Measurements from ENCODE around the gene EXOC4.

Gene EXOC4

GRCh38 chr7:133845005-133845404 is 592.1 kb downstream of the EXOC4 start:
- Histone ChIP-seq H3K4me3 (ENCODE audit: low read length) (no peak overlapping the region), H3K4me1 (ENCODE audit: control insufficient read depth, insufficient read depth, low read length) (no peaks in the 10 kb centered on the region), H3K36me3 (ENCODE audit: control insufficient read depth, insufficient read depth, low read length, severe bottlenecking) (no peaks in the 10 kb centered on the region), H3K9me3 (ENCODE audit: control insufficient read depth, low read length) (no peaks in the 10 kb centered on the region), H3K27me3 (replicated peaks; ENCODE audit: control insufficient read depth, insufficient read depth, low read length) (no peaks in the 10 kb centered on the region), H3K9ac (ENCODE audit: low read length) (no peak overlapping the region)
- DNase-seq (ENCODE audit: low read depth): no peak

- Histone ChIP-seq H3K4me3 (ENCODE audit: low read length) (no peak overlapping the region), H3K4me1 (ENCODE audit: control insufficient read depth, insufficient read depth, low read length) (no peaks in the 10 kb centered on the region), H3K36me3 (ENCODE audit: control insufficient read depth, insufficient read depth, low read length, severe bottlenecking) (no peaks in the 10 kb centered on the region), H3K27me3 (replicated peaks; ENCODE audit: control insufficient read depth, insufficient read depth, low read length) (no peaks in the 10 kb centered on the region), H3K9me3 (ENCODE audit: control insufficient read depth, low read length) (no peaks in the 10 kb centered on the region), H3K9ac (ENCODE audit: low read length) (no peak overlapping the region)
- DNase-seq (ENCODE audit: low read depth): no peak
Measured at GRCh38 chr7:133846203-133846945, 593.5 kb downstream of the EXOC4 start.

- H3K27me3 ChIP-seq (replicated peaks; ENCODE audit: control insufficient read depth, insufficient read depth, low read length): no peaks in the 10 kb centered on the region
- H3K4me1 ChIP-seq (ENCODE audit: control insufficient read depth, insufficient read depth, low read length): peaks cover 10% of the 10 kb centered on the region
- no peaks in the 10 kb centered on the region for H3K9me3 ChIP-seq (ENCODE audit: control insufficient read depth, low read length)
- H3K9ac ChIP-seq (ENCODE audit: low read length): no peak overlapping the region
- no peak for DNase-seq (ENCODE audit: low read depth)
- no peaks in the 10 kb centered on the region for H3K36me3 ChIP-seq (ENCODE audit: control insufficient read depth, insufficient read depth, low read length, severe bottlenecking)
- no peak overlapping the region for H3K4me3 ChIP-seq (ENCODE audit: low read length)
Measured at GRCh38 chr7:133850497-133851280, 597.8 kb downstream of the EXOC4 start.

- Histone ChIP-seq H3K27me3 (replicated peaks; ENCODE audit: control insufficient read depth, insufficient read depth, low read length) (no peaks in the 10 kb centered on the region), H3K36me3 (ENCODE audit: control insufficient read depth, insufficient read depth, low read length, severe bottlenecking) (no peaks in the 10 kb centered on the region), H3K9me3 (ENCODE audit: control insufficient read depth, low read length) (no peaks in the 10 kb centered on the region), H3K4me1 (ENCODE audit: control insufficient read depth, insufficient read depth, low read length) (peaks cover 10% of the 10 kb centered on the region), H3K9ac (ENCODE audit: low read length) (no peak overlapping the region), H3K4me3 (ENCODE audit: low read length) (no peak overlapping the region)
- no peak for DNase-seq (ENCODE audit: low read depth)
Measured at GRCh38 chr7:133851411-133851810, 598.5 kb downstream of the EXOC4 start.

- no peaks in the 10 kb centered on the region for H3K27me3 ChIP-seq (replicated peaks; ENCODE audit: control insufficient read depth, insufficient read depth, low read length)
Measured at GRCh38 chr7:133853706-133854276, 600.9 kb downstream of the EXOC4 start.

GRCh38 chr7:133854739-133855138 is 601.9 kb downstream of the EXOC4 start:
- Histone ChIP-seq H3K4me1 (ENCODE audit: control insufficient read depth, insufficient read depth, low read length) (peaks cover 10% of the 10 kb centered on the region), H3K9me3 (ENCODE audit: control insufficient read depth, low read length) (no peaks in the 10 kb centered on the region), H3K27me3 (replicated peaks; ENCODE audit: control insufficient read depth, insufficient read depth, low read length) (no peaks in the 10 kb centered on the region), H3K4me3 (ENCODE audit: low read length) (no peak overlapping the region), H3K36me3 (ENCODE audit: control insufficient read depth, insufficient read depth, low read length, severe bottlenecking) (no peaks in the 10 kb centered on the region), H3K9ac (ENCODE audit: low read length) (no peak overlapping the region)
- peak; percentile 81 for DNase-seq (ENCODE audit: low read depth)

More at GRCh38 chr7:133853706-133854276, 600.9 kb downstream of the EXOC4 start:
- Histone ChIP-seq H3K9ac (ENCODE audit: low read length) (no peak overlapping the region), H3K4me3 (ENCODE audit: low read length) (no peak overlapping the region), H3K36me3 (ENCODE audit: control insufficient read depth, insufficient read depth, low read length, severe bottlenecking) (no peaks in the 10 kb centered on the region), H3K4me1 (ENCODE audit: control insufficient read depth, insufficient read depth, low read length) (peaks cover 10% of the 10 kb centered on the region), H3K9me3 (ENCODE audit: control insufficient read depth, low read length) (no peaks in the 10 kb centered on the region)
- peak; percentile 82 for DNase-seq (ENCODE audit: low read depth)

GRCh38 chr7:133857376-133858119 is 604.7 kb downstream of the EXOC4 start:
- H3K9me3 ChIP-seq (ENCODE audit: control insufficient read depth, low read length): no peaks in the 10 kb centered on the region
- DNase-seq (ENCODE audit: low read depth): no peak
- peaks cover 10% of the 10 kb centered on the region for H3K4me1 ChIP-seq (ENCODE audit: control insufficient read depth, insufficient read depth, low read length)
- H3K4me3 ChIP-seq (ENCODE audit: low read length): no peak overlapping the region
- no peaks in the 10 kb centered on the region for H3K36me3 ChIP-seq (ENCODE audit: control insufficient read depth, insufficient read depth, low read length, severe bottlenecking)
- H3K27me3 ChIP-seq (replicated peaks; ENCODE audit: control insufficient read depth, insufficient read depth, low read length): no peaks in the 10 kb centered on the region
- no peak overlapping the region for H3K9ac ChIP-seq (ENCODE audit: low read length)

- H3K4me1 ChIP-seq (ENCODE audit: control insufficient read depth, insufficient read depth, low read length): peaks cover 4% of the 10 kb centered on the region
- no peaks in the 10 kb centered on the region for H3K36me3 ChIP-seq (ENCODE audit: control insufficient read depth, insufficient read depth, low read length, severe bottlenecking)
- no peak overlapping the region for H3K4me3 ChIP-seq (ENCODE audit: low read length)
- no peak for DNase-seq (ENCODE audit: low read depth)
- H3K9ac ChIP-seq (ENCODE audit: low read length): no peak overlapping the region
- H3K9me3 ChIP-seq (ENCODE audit: control insufficient read depth, low read length): no peaks in the 10 kb centered on the region
- H3K27me3 ChIP-seq (replicated peaks; ENCODE audit: control insufficient read depth, insufficient read depth, low read length): no peaks in the 10 kb centered on the region
Measured at GRCh38 chr7:133858311-133858710, 605.4 kb downstream of the EXOC4 start.

GRCh38 chr7:133859231-133859630 is 606.4 kb downstream of the EXOC4 start:
- Histone ChIP-seq H3K4me3 (ENCODE audit: low read length) (no peak overlapping the region), H3K9ac (ENCODE audit: low read length) (no peak overlapping the region), H3K4me1 (ENCODE audit: control insufficient read depth, insufficient read depth, low read length) (peaks cover 3% of the 10 kb centered on the region), H3K9me3 (ENCODE audit: control insufficient read depth, low read length) (no peaks in the 10 kb centered on the region), H3K36me3 (ENCODE audit: control insufficient read depth, insufficient read depth, low read length, severe bottlenecking) (no peaks in the 10 kb centered on the region), H3K27me3 (replicated peaks; ENCODE audit: control insufficient read depth, insufficient read depth, low read length) (no peaks in the 10 kb centered on the region)
- DNase-seq (ENCODE audit: low read depth): no peak

GRCh38 chr7:133859871-133860450 is 607.1 kb downstream of the EXOC4 start:
- no peaks in the 10 kb centered on the region for H3K36me3 ChIP-seq (ENCODE audit: control insufficient read depth, insufficient read depth, low read length, severe bottlenecking)
- no peak overlapping the region for H3K4me3 ChIP-seq (ENCODE audit: low read length)
- no peaks in the 10 kb centered on the region for H3K9me3 ChIP-seq (ENCODE audit: control insufficient read depth, low read length)
- H3K9ac ChIP-seq (ENCODE audit: low read length): no peak overlapping the region
- H3K4me1 ChIP-seq (ENCODE audit: control insufficient read depth, insufficient read depth, low read length): peaks cover 3% of the 10 kb centered on the region
- H3K27me3 ChIP-seq (replicated peaks; ENCODE audit: control insufficient read depth, insufficient read depth, low read length): no peaks in the 10 kb centered on the region
- no peak for DNase-seq (ENCODE audit: low read depth)

Data from adipocyte (in vitro differentiated cells).